H7 (cell line): Measurements from ENCODE around the gene OTX1. TPM values are rescaled to one million over a fixed set of nuclear protein-coding genes. Genes with fewer than 3 reads are reported as not detected.

Experiments used
- DNase-seq: peaks from one replicate; pipeline ENCODE4 v3.0.0; 2012
- H3K27me3 ChIP-seq: 2 replicates; pipeline ENCODE4 v1.6.0; 2011; ENCODE audit warnings: mild to moderate bottlenecking, low read length; ENCODE audit not compliant: control insufficient read depth, insufficient read depth
- H3K36me3 ChIP-seq: replicated peaks from 2 replicates; pipeline ENCODE4 v1.5.1; 2011; ENCODE audit warnings: low read length; ENCODE audit not compliant: control insufficient read depth, insufficient read depth
- H3K4me3 ChIP-seq: 2 replicates; pipeline ENCODE4 v1.5.1; 2011; ENCODE audit warnings: low read depth, mild to moderate bottlenecking, control low read depth, low read length, moderate library complexity; ENCODE audit not compliant: insufficient read depth
- total RNA-seq: library from RNA; depleted of rRNA; stranded (reverse); fragments of >200 nt; shearing (Covaris generic); gene quantifications from 2 replicates; pipeline ENCODE4 v1.2.3, GENCODE V29; 2014

Gene OTX1
- total RNA-seq, 1 experiment from 2014 or later: 0.03 TPM

GRCh38 chr2:63096491-63096890, 45.9 kb downstream of the OTX1 start:
- no peak for DNase-seq
- Histone ChIP-seq H3K27me3 (no peaks in the 10 kb centered on the region), H3K36me3 (no peaks in the 10 kb centered on the region), H3K4me3 (no peak overlapping the region)

- no peaks in the 10 kb centered on the region for H3K27me3 ChIP-seq
- no peak overlapping the region for H3K4me3 ChIP-seq
- no peak for DNase-seq
- H3K36me3 ChIP-seq: no peaks in the 10 kb centered on the region
Observed at GRCh38 chr2:63099032-63099431, 48.4 kb downstream of the OTX1 start.

GRCh38 chr2:63101954-63102353, 51.3 kb downstream of the OTX1 start:
- Histone ChIP-seq H3K4me3 (no peak overlapping the region), H3K36me3 (no peaks in the 10 kb centered on the region), H3K27me3 (no peaks in the 10 kb centered on the region)
- DNase-seq: no peak

GRCh38 chr2:63104482-63104881, 53.9 kb downstream of the OTX1 start:
- no peak for DNase-seq
- no peaks in the 10 kb centered on the region for H3K27me3 ChIP-seq
- H3K36me3 ChIP-seq: no peaks in the 10 kb centered on the region
- no peak overlapping the region for H3K4me3 ChIP-seq
